Measurements from ENCODE around the gene ROPN1L. TPM values are rescaled to one million over a fixed set of nuclear protein-coding genes. Genes with fewer than 3 reads are reported as not detected.
A peak's percentile ranks its signal among the peaks of the same experiment; 100 is the strongest.

ROPN1L gene
- total and polyA plus RNA-seq, 10 of the 15 experiments (the other 5 are each of a cell fraction or from before 2014, with no cell fraction given), result 0.07 to 0.38 (median 0.22) TPM; not detected in 6

DNA sequence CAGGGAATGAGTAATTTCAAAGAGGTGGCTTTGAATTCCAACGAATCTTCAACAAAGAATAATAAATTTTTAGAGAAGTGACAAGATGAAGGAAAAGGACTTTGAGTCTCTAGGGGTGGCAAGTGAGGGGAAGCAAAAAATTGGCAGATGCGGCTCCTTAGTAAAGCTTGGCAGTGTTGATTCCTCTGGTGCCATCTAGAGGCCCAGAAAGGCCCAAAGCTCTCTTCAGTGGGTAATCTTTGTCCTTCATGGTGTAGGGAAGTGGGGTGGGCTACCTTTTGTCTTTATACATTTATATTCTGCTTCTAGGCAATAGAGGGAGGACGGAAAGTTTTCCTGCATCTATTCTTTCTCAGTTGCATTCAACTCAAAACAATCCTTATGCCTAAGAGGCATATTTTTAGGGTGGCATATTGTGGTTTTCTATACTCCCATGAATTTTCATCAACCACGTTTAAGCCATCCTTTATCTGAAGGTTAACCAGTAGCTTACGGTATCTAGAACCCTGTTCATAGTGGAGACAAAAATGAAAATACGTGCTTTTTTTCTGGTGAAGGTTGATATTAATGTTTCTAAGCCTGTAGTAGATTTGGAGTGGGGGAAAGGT lies 17.5 kb upstream of the ROPN1L start:
- no peak overlapping the region for H2AFZ ChIP-seq (ENCODE audit: control insufficient read depth, low read depth, low read length)
- FAIRE-seq (no peak), ATAC-seq (peak; percentile 81), DNase-seq (ENCODE audit: low read depth, low spot score) (no peak)
- H3K4me3 ChIP-seq, result no peak overlapping the region
- H3K79me2 ChIP-seq (ENCODE audit: control insufficient read depth, insufficient read depth, low read length), result no peaks in the 10 kb centered on the region
- no peaks in the 10 kb centered on the region for H4K20me1 ChIP-seq (ENCODE audit: control insufficient read depth, insufficient read depth)
- no peak overlapping the region for H3K4me2 ChIP-seq (ENCODE audit: control insufficient read depth, insufficient read depth)
- no peaks in the 10 kb centered on the region for H3K9me3 ChIP-seq (replicated peaks; ENCODE audit: control insufficient read depth, insufficient read depth, low read length)
- H3K9ac ChIP-seq (ENCODE audit: control insufficient read depth, insufficient read depth, low read length), result no peak overlapping the region
- H3K4me1 ChIP-seq (ENCODE audit: control insufficient read depth, insufficient read depth, low read length), result no peaks in the 10 kb centered on the region
- RAD21 ChIA-PET (ENCODE audit: unreplicated experiment), result interaction anchor here (1.8 to 4.4 kb wide), 3 partner anchors 31 to 140 kb away, joined by 4 to 25 read pairs (median 5); no protein-coding TSS in a partner anchor
- H3K27me3 ChIP-seq (replicated peaks in 1 of 2; ENCODE audit: control insufficient read depth in 2 of 2, insufficient read depth in 2 of 2, low read length in 1 of 2), result no peaks in the 10 kb centered on the region
- H3K27ac ChIP-seq (ENCODE audit: control insufficient read depth, insufficient read depth), result no peak overlapping the region
- no TSS peak for BruUV-seq (replicated peaks)
- WGBS (ENCODE audit: insufficient coverage, insufficient replicate concordance, low lambda C conversion rate, missing lambda C conversion rate), result 68% methylated on average over 6 of the region's 6 CpGs
- SMC1A ChIA-PET (ENCODE audit: uncharacterized antibody, unreplicated experiment), result interaction anchor here (1.0 to 2.3 kb wide), 7 partner anchors 9 to 265 kb away, joined by 3 to 13 read pairs (median 4); no protein-coding TSS in a partner anchor
- in situ Hi-C loops (cut with MboI) (no loop called here), intact Hi-C loops (cut with micrococcal nuclease; ENCODE audit: unreplicated experiment) (no loop called here)
- TF ChIP-seq RAD21 (IDR thresholded peaks at IDR 0.05; ENCODE audit: insufficient read depth, low read depth, low read length), result peak; percentile 43
- no peak for TF ChIP-seq SREBF2 (IDR thresholded peaks at IDR 0.05; ENCODE audit: low read length)
- no peak for TF ChIP-seq MYB (IDR thresholded peaks at IDR 0.05; ENCODE audit: borderline replicate concordance, low read depth, low read length)
- peak; percentile 40 to 47 (median 40) for TF ChIP-seq CTCF (IDR thresholded peaks at IDR 0.05 in 2 of 3, conservative IDR thresholded peaks at IDR 0.05 in 1 of 3; ENCODE audit: control insufficient read depth in 2 of 3, extremely low read depth in 1 of 3, insufficient read depth in 1 of 3, low read depth in 3 of 3, low read length in 3 of 3)
- peaks cover 9 to 29% of the 10 kb centered on the region in 2 experiments for H3K36me3 ChIP-seq (ENCODE audit: control insufficient read depth in 2 of 2, insufficient read depth in 2 of 2, low read length in 1 of 2)
- CTCF ChIA-PET, result interaction anchor here (0.5 to 4.4 kb wide), 12 partner anchors 9 to 203 kb away, joined by 3 to 43 read pairs (median 4); no protein-coding TSS in a partner anchor
- POLR2A ChIA-PET, result no interaction called here

Measured in GM12878 (cell line).